Progenitor cell of endocrine pancreas (in vitro differentiated cells): ENCODE results near the gene ALDH3B1. TPM values are rescaled to one million over a fixed set of nuclear protein-coding genes. Genes with fewer than 3 reads are reported as not detected.

ENCODE experiments used
- DNase-seq: peaks from one replicate; pipeline ENCODE4 v3.0.0; 2021; ENCODE audit warnings: low spot score; ENCODE audit not compliant: unreplicated experiment
- H3K27ac Mint-ChIP-seq: 2 replicates; pipeline ENCODE4 v1.8.0; 2021; ENCODE audit warnings: mild to moderate bottlenecking, moderate library complexity, mixed read lengths
- H3K27me3 Mint-ChIP-seq: 2 replicates; pipeline ENCODE4 v1.8.0; 2021; ENCODE audit warnings: mixed read lengths
- H3K36me3 Mint-ChIP-seq: 2 replicates; pipeline ENCODE4 v1.8.0; 2022; ENCODE audit warnings: mixed read lengths; ENCODE audit not compliant: insufficient read depth
- H3K4me1 Mint-ChIP-seq: 2 replicates; pipeline ENCODE4 v1.8.0; 2021; ENCODE audit warnings: low read depth, mixed read lengths
- H3K4me3 Mint-ChIP-seq: 2 replicates; pipeline ENCODE4 v1.8.0; 2021; ENCODE audit warnings: low read depth, mild to moderate bottlenecking, moderate library complexity, mixed read lengths
- H3K9me3 Mint-ChIP-seq: 2 replicates; pipeline ENCODE4 v1.8.0; 2021; ENCODE audit warnings: low read depth, mixed read lengths
- total RNA-seq: library from RNA; stranded (reverse); gene quantifications from 2 replicates; pipeline ENCODE4 v1.2.1, GENCODE V29; 2021
- TF ChIP-seq, protein P1 (sequence below): fragments of 200-600 bp; sonication (generic); IDR thresholded peaks from one replicate; pipeline ENCODE4 v1.5.0; 2021; ENCODE audit warnings: antibody characterized with exemption, mild to moderate bottlenecking; ENCODE audit not compliant: unreplicated experiment

The ALDH3B1 gene
- total RNA-seq, 1 donor from 2014 or later: not detected

DNA sequence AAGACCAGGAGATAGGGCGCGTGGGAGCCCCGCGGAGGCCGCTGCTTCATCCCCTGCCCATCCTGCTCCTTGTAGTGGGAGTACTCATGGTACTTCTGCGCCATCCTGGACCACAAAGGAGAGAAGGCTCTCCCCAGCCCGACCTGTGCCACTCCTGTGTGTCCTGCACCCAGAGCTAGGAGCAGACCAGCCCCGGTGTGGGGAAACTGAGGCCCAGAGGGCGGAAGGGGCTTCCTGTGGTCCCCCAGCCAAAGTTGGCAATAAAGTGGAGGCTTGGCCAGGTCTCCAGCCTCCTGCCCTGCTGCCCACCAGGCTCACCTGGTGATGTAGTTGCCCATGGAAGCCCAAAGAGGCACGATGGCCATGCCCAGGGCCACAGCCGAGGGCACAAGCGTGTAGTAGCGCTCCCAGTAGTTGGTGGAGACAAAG is 10.9 kb upstream of the ALDH3B1 start:
- DNase-seq: no peak

GRCh38 chr11:67999704-68000103 is 10.4 kb upstream of the ALDH3B1 start:
- Mint-ChIP-seq H3K4me1 (peaks cover 3% of the 10 kb centered on the region), H3K27ac (no peak overlapping the region), H3K4me3 (no peak overlapping the region), H3K36me3 (peaks cover 1% of the 10 kb centered on the region), H3K27me3 (peaks cover 26% of the 10 kb centered on the region), H3K9me3 (no peaks in the 10 kb centered on the region)
- TF ChIP-seq, protein P1, sequence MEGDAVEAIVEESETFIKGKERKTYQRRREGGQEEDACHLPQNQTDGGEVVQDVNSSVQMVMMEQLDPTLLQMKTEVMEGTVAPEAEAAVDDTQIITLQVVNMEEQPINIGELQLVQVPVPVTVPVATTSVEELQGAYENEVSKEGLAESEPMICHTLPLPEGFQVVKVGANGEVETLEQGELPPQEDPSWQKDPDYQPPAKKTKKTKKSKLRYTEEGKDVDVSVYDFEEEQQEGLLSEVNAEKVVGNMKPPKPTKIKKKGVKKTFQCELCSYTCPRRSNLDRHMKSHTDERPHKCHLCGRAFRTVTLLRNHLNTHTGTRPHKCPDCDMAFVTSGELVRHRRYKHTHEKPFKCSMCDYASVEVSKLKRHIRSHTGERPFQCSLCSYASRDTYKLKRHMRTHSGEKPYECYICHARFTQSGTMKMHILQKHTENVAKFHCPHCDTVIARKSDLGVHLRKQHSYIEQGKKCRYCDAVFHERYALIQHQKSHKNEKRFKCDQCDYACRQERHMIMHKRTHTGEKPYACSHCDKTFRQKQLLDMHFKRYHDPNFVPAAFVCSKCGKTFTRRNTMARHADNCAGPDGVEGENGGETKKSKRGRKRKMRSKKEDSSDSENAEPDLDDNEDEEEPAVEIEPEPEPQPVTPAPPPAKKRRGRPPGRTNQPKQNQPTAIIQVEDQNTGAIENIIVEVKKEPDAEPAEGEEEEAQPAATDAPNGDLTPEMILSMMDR: no peak
- DNase-seq: no peak

More for the DNA sequence above, 10.9 kb upstream of the ALDH3B1 start:
- H3K9me3 Mint-ChIP-seq: no peaks in the 10 kb centered on the region
- H3K4me1 Mint-ChIP-seq: peaks cover 3% of the 10 kb centered on the region
- TF ChIP-seq, protein P1: no peak
- no peak overlapping the region for H3K4me3 Mint-ChIP-seq
- peaks cover 28% of the 10 kb centered on the region for H3K27me3 Mint-ChIP-seq
- peaks cover 1% of the 10 kb centered on the region for H3K36me3 Mint-ChIP-seq
- no peak overlapping the region for H3K27ac Mint-ChIP-seq

- Mint-ChIP-seq H3K4me3 (peak overlapping the region; percentile 64), H3K9me3 (no peaks in the 10 kb centered on the region), H3K36me3 (no peaks in the 10 kb centered on the region), H3K27me3 (peaks cover 22% of the 10 kb centered on the region), H3K27ac (peak overlapping the region; percentile 58), H3K4me1 (peaks cover 3% of the 10 kb centered on the region)
- TF ChIP-seq, protein P1: no peak
- DNase-seq: no peak
These were observed 7.6 kb upstream of the ALDH3B1 start for GRCh38 chr11:68002575-68002937.

DNA sequence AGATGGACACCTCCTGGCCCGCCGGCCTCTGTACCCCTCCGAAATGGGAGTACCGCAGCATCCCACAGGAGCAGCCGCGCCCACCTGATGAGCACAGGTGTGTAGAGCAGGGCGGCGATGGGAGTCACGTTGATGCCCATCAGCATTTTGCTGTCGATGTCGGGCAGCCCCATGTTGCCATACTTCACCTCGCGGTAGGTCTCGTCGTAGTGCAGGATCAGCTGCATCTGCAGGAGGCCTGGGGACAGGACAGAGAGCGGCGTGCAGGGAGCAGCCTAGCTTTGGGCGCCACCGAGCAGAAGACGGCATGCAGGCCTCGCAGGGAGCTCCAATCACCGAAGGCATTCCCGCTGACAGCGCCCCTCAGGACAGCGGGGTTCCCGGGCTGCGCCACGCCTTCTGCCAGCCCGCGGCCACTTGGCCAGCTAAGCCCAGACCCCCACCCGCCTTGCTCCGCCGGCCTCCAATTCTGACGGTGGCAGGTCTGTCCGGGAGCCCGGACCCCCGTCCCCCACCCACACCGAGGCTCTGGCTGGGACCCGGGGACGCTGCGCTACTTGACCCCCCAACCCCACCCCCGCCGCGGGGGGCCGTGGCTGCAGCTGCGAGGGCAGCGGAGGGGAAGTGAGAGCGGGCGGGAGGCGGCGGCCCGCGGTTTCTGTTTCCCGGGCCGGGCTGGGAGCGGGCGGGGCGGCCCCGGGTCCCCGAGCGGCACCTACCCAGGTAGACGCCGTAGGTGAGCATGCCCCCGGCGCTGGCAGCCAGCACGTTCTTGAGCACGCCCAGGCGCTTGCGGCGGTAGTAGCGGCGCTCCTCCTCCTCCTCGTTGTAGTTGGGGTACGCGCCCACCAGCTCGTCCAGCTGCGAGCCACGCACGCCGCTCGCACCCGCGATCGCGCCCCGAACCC is 6.9 kb upstream of the ALDH3B1 start:
- Mint-ChIP-seq H3K4me3 (peak overlapping the region; percentile 64), H3K9me3 (no peaks in the 10 kb centered on the region), H3K4me1 (peaks cover 3% of the 10 kb centered on the region), H3K36me3 (no peaks in the 10 kb centered on the region), H3K27ac (peak overlapping the region; percentile 58), H3K27me3 (peaks cover 21% of the 10 kb centered on the region)
- TF ChIP-seq, protein P1: no peak
- DNase-seq: no peak

GRCh38 chr11:68003846-68004550 is 6.1 kb upstream of the ALDH3B1 start, which contains the start of gene UNC93B1:
UNC93B1 (minus strand) TSS chr11:68004097; CDS start chr11:68004043, 54 bp downstream.
- DNase-seq: peak; percentile 39
- Mint-ChIP-seq H3K4me3 (peak within 1 kb of the TSS; percentile 64), H3K4me1 (peaks cover 3% of the 10 kb centered on the region), H3K9me3 (no peaks in the 10 kb centered on the region), H3K27ac (peak within 1 kb of the TSS; percentile 58), H3K27me3 (peaks cover 19% of the 10 kb centered on the region), H3K36me3 (no peaks in the 10 kb centered on the region)
- TF ChIP-seq, protein P1: no peak
